Stimulated activated CD8-positive, alpha-beta memory T cell treated with anti-CD3 and anti-CD28 coated beads, Interleukin-15, amount 100 ng/mL, for 24 hours (primary cell): Measurements from ENCODE around the gene FTO.

Experiments used
- DNase-seq: peaks from one replicate; pipeline ENCODE4 v3.0.0-alpha.2; 2020; ENCODE audit warnings: low read depth

FTO gene

DNA sequence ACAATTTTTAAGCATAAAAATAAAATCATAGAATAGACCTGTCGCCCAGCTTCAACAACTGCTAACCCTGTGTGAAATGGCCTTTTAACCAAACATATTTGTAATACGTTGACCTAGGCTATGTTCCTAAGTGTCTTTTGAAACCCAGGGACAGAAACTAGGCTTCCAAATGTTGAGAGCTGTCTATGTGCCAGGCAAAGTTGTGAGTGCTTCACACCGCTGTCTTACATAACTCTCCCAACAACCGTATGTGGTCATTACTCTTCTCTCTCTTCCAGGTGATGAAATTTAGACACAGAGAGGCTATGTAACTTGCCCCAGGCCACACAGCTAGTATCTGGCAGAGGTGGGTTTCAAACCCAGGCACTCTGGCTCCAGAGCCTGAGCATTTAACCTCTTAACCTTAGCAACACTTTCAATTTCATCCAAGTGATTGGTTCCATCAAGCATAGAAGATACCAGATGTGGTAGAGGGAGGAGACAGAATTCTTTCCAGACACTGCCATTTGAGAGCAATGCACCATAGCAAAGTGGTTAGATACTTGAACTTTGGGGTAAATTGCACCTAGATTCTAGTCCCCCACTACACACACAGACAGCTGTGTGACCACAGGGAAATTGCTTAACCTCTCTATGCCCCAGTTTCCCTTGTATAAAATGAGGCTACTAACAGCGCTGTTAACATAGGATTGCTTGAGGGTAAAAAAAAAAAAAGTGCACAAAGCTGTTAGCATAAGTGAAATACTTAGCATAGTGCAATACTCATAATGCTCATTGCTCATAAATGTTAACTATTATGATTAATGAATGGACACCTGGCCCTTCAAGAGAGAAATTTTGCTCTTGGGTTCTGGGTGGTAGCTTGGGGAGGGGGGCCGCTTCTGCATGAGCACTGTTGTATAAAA, 422.0 kb downstream of the FTO start:
- no peak for DNase-seq

- DNase-seq = no peak
Observed at GRCh38 chr16:54126907-54127306, 423.0 kb downstream of the FTO start.

- no peak for DNase-seq
Observed at GRCh38 chr16:54128629-54129234, 424.8 kb downstream of the FTO start.

- DNase-seq = no peak
Observed at GRCh38 chr16:54129810-54130209, 425.9 kb downstream of the FTO start.

DNA sequence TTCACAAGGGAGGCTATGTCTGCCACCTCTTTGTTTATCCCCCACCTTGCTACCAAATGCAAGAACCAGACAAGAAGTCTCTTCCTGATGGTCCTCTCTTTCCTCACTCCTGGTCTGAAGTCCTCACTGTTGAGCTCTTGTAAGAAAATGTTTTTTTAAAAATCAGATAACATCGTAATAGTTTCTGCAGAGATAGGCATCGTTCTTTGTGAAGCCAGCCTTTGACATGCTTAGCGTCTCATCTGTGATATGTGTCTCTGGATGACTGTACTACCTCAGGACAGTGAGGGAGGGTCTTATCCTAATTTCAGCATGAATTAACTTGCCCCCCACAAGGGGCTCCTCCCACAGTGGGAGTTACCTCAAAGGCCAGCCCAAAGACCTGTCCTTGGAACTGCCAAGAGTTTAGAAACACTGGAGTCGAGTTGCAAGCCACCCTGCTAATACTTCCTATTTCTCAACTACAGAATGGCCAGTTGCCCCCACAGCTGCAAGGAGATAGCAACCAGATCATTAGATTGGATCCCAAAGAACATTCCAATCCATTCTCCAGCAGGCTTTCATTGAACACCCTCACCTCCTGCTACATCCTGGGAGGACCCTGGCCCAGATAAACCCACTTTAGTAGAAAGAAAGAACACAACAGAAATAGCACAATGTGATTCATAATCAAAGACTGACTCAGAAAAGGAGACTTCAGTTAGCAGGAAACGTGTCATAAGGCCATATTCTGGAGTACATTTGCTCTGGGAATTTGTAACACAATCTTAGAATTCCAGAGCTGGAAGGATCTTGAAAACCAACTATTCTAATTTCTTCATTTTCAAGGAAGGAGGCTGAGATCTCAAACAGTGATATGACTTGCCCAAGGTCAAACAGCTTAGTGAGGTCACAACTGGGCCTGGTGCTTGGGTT, 431.7 kb downstream of the FTO start:
- no peak for DNase-seq

GRCh38 chr16:54136276-54136625, 432.3 kb downstream of the FTO start:
- DNase-seq = no peak

- DNase-seq = no peak
Observed at GRCh38 chr16:54140057-54140787, 436.3 kb downstream of the FTO start.

GRCh38 chr16:54140788-54141136, 436.8 kb downstream of the FTO start:
- DNase-seq = no peak

GRCh38 chr16:54142787-54143186, 438.8 kb downstream of the FTO start:
- no peak for DNase-seq

DNA sequence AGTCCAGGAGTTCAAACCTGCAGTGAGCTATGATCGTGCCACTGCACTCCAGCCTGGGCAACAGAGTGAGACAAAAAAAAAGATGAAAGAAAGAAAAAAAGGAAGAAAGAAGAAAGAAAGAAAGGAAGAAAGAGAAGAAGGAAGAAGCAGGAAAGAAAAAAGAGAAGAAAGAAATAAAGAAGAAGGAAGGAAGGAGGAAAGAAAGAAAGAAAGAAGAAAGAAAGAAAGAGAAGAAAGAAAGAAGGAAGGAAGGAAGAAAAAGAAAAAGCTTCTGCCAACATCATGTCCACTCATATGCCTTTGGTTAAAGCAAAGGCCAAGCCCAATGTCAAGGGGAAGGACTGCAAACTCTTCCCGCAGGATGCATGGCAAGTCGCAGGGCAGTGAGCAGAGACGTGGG, 439.5 kb downstream of the FTO start:
- DNase-seq = no peak

GRCh38 chr16:54143934-54144571, 440.1 kb downstream of the FTO start:
- no peak for DNase-seq

DNA sequence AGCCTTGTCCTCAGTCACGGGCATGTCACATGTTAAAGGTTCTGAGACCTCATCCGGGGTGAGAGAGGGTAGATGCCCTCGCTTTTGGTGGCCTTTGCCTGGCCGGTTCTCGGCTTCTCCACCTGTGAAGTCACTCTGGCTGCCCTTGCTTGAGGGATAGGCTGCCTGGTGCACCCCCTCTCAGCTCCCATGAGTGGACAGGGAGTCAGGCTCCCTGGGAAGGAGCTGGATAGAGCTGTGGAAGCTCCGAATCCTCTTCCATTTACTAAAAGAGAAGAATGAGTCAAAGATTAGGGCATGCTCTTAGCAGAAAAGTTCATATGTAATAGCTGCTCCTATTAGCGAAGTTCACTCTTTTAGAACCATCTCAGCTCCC, 440.6 kb downstream of the FTO start:
- DNase-seq = no peak

- no peak for DNase-seq
Observed at GRCh38 chr16:54145881-54146280, 441.9 kb downstream of the FTO start.

DNA sequence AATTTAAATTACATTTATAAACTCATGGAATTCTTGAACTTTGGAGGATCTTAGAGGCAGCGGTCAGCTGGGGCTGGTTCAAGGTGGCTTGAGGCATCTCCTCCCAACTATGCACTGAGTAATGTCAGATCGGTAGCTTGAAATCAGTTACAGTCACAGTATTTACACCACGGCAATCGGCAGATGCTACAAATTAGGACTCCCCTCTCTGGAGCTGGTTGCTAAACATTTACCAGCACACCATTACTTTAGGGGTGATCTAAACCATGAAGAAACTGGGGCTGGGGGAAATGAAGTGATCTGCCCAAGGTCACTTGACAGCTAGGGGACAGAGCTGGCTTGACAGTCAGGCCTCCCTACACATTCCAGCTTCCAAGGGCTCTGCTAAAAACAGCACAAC, 445.0 kb downstream of the FTO start:
- DNase-seq = no peak

GRCh38 chr16:54150861-54151260, 446.9 kb downstream of the FTO start:
- no peak for DNase-seq

DNA sequence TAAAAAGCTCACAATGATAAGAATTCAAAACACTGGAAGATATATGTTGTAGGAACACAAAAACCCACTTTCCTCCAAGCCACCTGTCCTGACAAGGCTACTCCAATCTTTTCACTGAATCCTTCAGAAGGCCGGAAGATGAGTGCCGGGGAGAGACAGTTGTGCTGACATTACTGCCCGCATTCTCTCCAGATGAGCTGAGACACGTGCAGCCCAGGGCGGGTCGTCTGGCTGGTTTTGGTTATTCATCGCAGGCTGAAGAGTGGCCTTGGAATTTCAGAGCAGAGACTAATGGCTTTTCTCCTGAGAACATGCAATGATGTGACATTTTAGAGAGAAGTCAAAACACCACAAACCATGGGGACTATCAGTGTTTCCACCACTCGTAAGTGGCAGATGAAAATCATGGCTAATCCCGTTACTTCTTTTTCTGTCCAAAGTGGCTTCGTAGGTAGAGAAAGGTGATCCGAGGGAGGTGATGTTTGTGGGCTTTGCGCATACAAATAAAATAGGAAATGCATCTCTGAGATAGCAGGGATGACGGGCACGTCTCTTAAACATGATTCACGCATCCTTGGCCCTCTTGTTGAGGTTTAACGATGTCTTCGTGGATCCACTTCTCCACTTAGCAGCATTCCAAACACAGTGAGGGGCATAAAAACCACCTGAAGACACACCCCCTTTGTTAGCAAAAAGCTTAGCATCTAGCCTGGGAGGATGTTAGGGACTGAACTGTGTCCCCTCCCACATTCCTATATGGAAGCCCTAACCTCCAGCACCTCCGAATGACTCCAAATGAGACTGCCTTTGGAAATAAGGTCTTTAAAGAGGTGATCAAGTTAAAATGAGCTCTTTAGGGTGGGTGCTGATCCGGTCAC, 448.6 kb downstream of the FTO start:
- no peak for DNase-seq

GRCh38 chr16:54153240-54153934, 449.4 kb downstream of the FTO start:
- DNase-seq = no peak

- no peak for DNase-seq
Observed at GRCh38 chr16:54156349-54156748, 452.4 kb downstream of the FTO start.

GRCh38 chr16:54158986-54159385, 455.0 kb downstream of the FTO start:
- DNase-seq = no peak

DNA sequence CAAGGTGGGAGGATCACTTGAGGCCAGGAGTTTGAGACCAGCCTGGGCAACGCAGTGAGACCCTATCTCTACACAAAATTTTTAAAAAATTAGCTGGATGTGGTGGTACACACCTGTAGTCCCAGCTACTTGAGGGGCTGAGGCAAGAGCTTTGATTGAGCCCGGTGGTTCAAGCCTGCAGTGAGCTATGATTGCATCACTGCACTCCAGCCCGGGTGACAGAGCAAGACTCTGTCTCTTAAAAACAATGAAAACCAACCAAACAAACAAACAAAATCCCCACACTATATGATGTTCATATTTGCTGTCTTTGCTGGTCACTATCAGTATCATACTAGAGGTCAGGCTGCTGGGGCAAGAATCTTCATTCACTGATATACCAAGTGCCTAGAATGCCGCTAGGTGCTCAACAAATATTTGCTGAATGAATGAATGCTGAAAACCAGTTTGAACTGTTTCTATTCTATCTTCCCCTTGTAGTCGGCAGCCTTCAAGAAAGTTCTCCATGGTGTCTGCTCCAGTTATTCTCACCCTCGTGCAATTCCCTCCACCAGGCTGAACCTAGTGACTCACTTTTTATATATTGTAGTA, 455.6 kb downstream of the FTO start:
- DNase-seq = no peak
